ENCODE data around the gene RPL4.
"Not testable (repeated sequence)": the region's sequence is repeated elsewhere in the genome, so short reads cannot be mapped to it uniquely, and the experiment has no call there.

The RPL4 gene

GRCh38 chr15:66491846-66492245 is 12.8 kb downstream of the RPL4 start:
- no peak for DNase-seq (ENCODE audit: low read depth in 1 of 2, low spot score in 1 of 2)

- DNase-seq (ENCODE audit: low read depth in 1 of 2, low spot score in 1 of 2), result no peak
These were observed 15.4 kb downstream of the RPL4 start for GRCh38 chr15:66489179-66489791.

- no peak for DNase-seq (ENCODE audit: low read depth in 1 of 2, low spot score in 1 of 2)
These were observed 16.1 kb downstream of the RPL4 start for GRCh38 chr15:66488525-66488924.

- no peak for DNase-seq (ENCODE audit: low read depth in 1 of 2, low spot score in 1 of 2)
These were observed 17.8 kb downstream of the RPL4 start for GRCh38 chr15:66486887-66487286.

- DNase-seq (ENCODE audit: low read depth in 1 of 2, low spot score in 1 of 2), result no peak
These were observed 20.0 kb downstream of the RPL4 start for GRCh38 chr15:66484539-66485112.

- DNase-seq (ENCODE audit: low read depth in 1 of 2, low spot score in 1 of 2), result no peak
These were observed 21.5 kb downstream of the RPL4 start for GRCh38 chr15:66483131-66483566.

GRCh38 chr15:66482539-66482938 is 22.1 kb downstream of the RPL4 start:
- no peak for DNase-seq (ENCODE audit: low read depth in 1 of 2, low spot score in 1 of 2)

GRCh38 chr15:66481107-66481856 is 23.4 kb downstream of the RPL4 start:
- no peak for DNase-seq (ENCODE audit: low read depth in 1 of 2, low spot score in 1 of 2)

- DNase-seq (ENCODE audit: low read depth in 1 of 2, low spot score in 1 of 2), result no peak
These were observed 24.4 kb downstream of the RPL4 start for GRCh38 chr15:66480267-66480666.

- DNase-seq (ENCODE audit: low read depth in 1 of 2, low spot score in 1 of 2), result no peak
These were observed 27.6 kb downstream of the RPL4 start for GRCh38 chr15:66477011-66477410.

GRCh38 chr15:66476535-66476934 is 28.1 kb downstream of the RPL4 start:
- no peak for DNase-seq (ENCODE audit: low read depth in 1 of 2, low spot score in 1 of 2)

- DNase-seq (ENCODE audit: low read depth in 1 of 2, low spot score in 1 of 2), result no peak
These were observed 29.7 kb downstream of the RPL4 start for GRCh38 chr15:66474963-66475362.

GRCh38 chr15:66474135-66474534 is 30.5 kb downstream of the RPL4 start:
- DNase-seq (ENCODE audit: low read depth in 1 of 2, low spot score in 1 of 2), result no peak

GRCh38 chr15:66472176-66472999 is 32.3 kb downstream of the RPL4 start:
- DNase-seq (ENCODE audit: low read depth in 1 of 2, low spot score in 1 of 2), result peak in 1 of 2 donors; percentile 40

- not testable (repeated sequence) for DNase-seq (ENCODE audit: low read depth in 1 of 2, low spot score in 1 of 2)
These were observed 33.8 kb downstream of the RPL4 start for GRCh38 chr15:66470825-66471224.

GRCh38 chr15:66467162-66468040 is 37.3 kb downstream of the RPL4 start:
- DNase-seq (ENCODE audit: low read depth in 1 of 2, low spot score in 1 of 2), result not testable (repeated sequence)

- not testable (repeated sequence) for DNase-seq (ENCODE audit: low read depth in 1 of 2, low spot score in 1 of 2)
These were observed 39.4 kb downstream of the RPL4 start for GRCh38 chr15:66465294-66465693.

GRCh38 chr15:66462627-66463026 is 42.0 kb downstream of the RPL4 start:
- DNase-seq (ENCODE audit: low read depth in 1 of 2, low spot score in 1 of 2), result no peak

- DNase-seq (ENCODE audit: low read depth in 1 of 2, low spot score in 1 of 2), result no peak
These were observed 42.7 kb downstream of the RPL4 start for GRCh38 chr15:66461917-66462316.

GRCh38 chr15:66461294-66461693 is 43.4 kb downstream of the RPL4 start:
- DNase-seq (ENCODE audit: low read depth in 1 of 2, low spot score in 1 of 2), result not testable (repeated sequence)

All from activated CD4-positive, alpha-beta T cell treated with anti-CD3 and anti-CD28 coated beads, Interleukin-2, amount 50 U/mL, for 24 hours (primary cell).